Nephron (organoid): ENCODE data around the gene B4GALNT2.
"Not testable (repeated sequence)": the region's sequence is repeated elsewhere in the genome, so short reads cannot be mapped to it uniquely, and the experiment has no call there.

Experiments used
- H3K27ac Mint-ChIP-seq, 3 experiments: 2 replicates each; pipeline ENCODE4 v1.8.0; 2020; ENCODE audit warnings: mixed read lengths in 3 of 3, mild to moderate bottlenecking in 2 of 3, moderate library complexity in 1 of 3
- H3K27me3 Mint-ChIP-seq: 2 replicates; pipeline ENCODE4 v1.8.0; 2021; ENCODE audit warnings: low read depth, mild to moderate bottlenecking, moderate library complexity, mixed read lengths
- H3K36me3 Mint-ChIP-seq: 2 replicates; pipeline ENCODE4 v1.8.0; 2020; ENCODE audit warnings: low read depth, mixed read lengths
- H3K4me1 Mint-ChIP-seq: 2 replicates; pipeline ENCODE4 v1.8.0; 2020; ENCODE audit warnings: mixed read lengths
- H3K4me3 Mint-ChIP-seq, 3 experiments: 2 replicates each; pipeline ENCODE4 v1.8.0; 2020; ENCODE audit warnings: mild to moderate bottlenecking in 3 of 3, mixed read lengths in 3 of 3, moderate library complexity in 2 of 3
- H3K9me3 Mint-ChIP-seq: 2 replicates; pipeline ENCODE4 v1.8.0; 2020; ENCODE audit warnings: mixed read lengths
- CTCF ChIP-seq, 3 experiments: fragments of 200-600 bp; sonication (generic); IDR thresholded peaks; one replicate each; pipeline ENCODE4 v1.5.0; 2021; ENCODE audit warnings: antibody characterized with exemption in 3 of 3; ENCODE audit not compliant: unreplicated experiment in 3 of 3

The B4GALNT2 gene

GRCh38 chr17:49183341-49183740, 50.8 kb downstream of the B4GALNT2 start:
- Mint-ChIP-seq H3K9me3 (peaks cover 28% of the 10 kb centered on the region), H3K36me3 (no peaks in the 10 kb centered on the region), H3K27me3 (peaks cover 20% of the 10 kb centered on the region), H3K27ac (no peak overlapping the region), H3K4me1 (no peaks in the 10 kb centered on the region), H3K4me3 (no peak overlapping the region)
- no peak for TF ChIP-seq CTCF (IDR thresholded peaks at IDR 0.05; ENCODE audit: unreplicated experiment in 3 of 3)

- Mint-ChIP-seq H3K4me1 (no peaks in the 10 kb centered on the region), H3K4me3 (no peak overlapping the region), H3K36me3 (no peaks in the 10 kb centered on the region), H3K9me3 (peaks cover 28% of the 10 kb centered on the region), H3K27ac (no peak overlapping the region), H3K27me3 (peaks cover 20% of the 10 kb centered on the region)
- TF ChIP-seq CTCF (IDR thresholded peaks at IDR 0.05; ENCODE audit: unreplicated experiment in 3 of 3) = no peak
Observed at GRCh38 chr17:49183801-49184200, 51.2 kb downstream of the B4GALNT2 start.

DNA sequence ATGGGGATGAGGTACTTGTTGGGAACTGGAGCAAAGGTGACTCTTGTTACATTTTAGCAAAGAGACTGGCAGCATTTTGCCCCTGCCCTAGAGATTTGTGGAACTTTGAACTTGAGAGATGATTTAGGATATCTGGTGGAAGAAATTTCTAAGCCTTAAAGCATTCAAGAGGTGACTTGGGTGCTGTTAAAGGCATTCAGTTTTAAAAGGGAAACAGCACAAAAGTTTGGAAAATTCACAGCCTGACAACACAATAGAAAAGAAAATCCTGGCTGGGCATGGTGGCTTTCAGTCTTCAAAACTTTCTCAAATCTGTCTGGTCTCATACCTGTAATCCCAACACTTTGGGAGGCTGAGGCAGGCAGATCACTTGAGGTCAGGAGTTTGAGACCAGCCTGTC, 52.0 kb downstream of the B4GALNT2 start:
- Mint-ChIP-seq H3K27me3 (peaks cover 20% of the 10 kb centered on the region), H3K9me3 (peaks cover 28% of the 10 kb centered on the region)
- not testable (repeated sequence) for H3K36me3 Mint-ChIP-seq

DNA sequence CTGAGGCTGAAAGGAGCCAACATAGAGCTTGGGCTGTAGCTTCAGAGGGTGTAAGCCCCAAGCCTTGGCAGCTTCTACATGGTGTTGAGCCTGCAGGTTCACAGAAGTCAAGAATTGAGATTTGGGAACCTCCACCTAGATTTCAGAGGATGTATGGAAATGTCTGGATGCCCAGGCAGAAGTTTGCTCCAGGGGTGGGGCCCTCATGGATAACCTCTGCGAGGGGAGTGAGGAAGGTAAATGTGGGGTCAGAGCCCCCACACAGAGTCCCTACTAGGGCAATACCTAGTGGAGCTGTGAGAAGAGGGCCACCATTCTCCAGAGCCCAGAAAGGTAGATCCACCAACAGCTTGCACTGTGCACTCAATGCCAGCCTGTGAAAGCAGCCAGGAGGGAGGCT, 52.8 kb downstream of the B4GALNT2 start:
- peaks cover 28% of the 10 kb centered on the region for H3K9me3 Mint-ChIP-seq
- H3K4me3 Mint-ChIP-seq, H3K4me1 Mint-ChIP-seq, H3K36me3 Mint-ChIP-seq, H3K27ac Mint-ChIP-seq: not testable (repeated sequence)
- H3K27me3 Mint-ChIP-seq = peaks cover 20% of the 10 kb centered on the region

More for the DNA sequence above, 52.0 kb downstream of the B4GALNT2 start:
- not testable (repeated sequence) for H3K4me1 Mint-ChIP-seq, H3K4me3 Mint-ChIP-seq, H3K27ac Mint-ChIP-seq

GRCh38 chr17:49187301-49187700, 54.7 kb downstream of the B4GALNT2 start:
- Mint-ChIP-seq H3K4me3 (no peak overlapping the region), H3K4me1 (no peaks in the 10 kb centered on the region), H3K27ac (no peak overlapping the region), H3K27me3 (peaks cover 16% of the 10 kb centered on the region), H3K36me3 (no peaks in the 10 kb centered on the region), H3K9me3 (peaks cover 25% of the 10 kb centered on the region)
- no peak for TF ChIP-seq CTCF (IDR thresholded peaks at IDR 0.05; ENCODE audit: unreplicated experiment in 3 of 3)

DNA sequence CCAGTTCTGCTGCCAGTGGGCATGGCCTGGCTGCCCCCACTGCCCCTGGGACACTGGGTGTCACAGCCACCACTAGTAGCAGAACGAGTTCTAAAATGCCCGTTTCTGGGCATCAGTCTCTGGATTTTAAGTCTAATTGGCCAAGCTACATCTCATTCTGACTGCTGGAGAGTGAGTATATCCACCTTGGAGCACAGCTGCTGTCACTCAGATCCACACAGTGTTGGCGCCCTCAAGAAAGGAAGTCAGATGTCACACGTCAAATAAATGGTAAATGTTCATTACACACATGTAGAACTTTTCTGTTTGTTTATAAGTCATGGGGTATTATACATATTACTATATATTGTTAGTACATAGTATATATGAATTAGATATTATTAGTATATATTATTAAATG, 58.4 kb downstream of the B4GALNT2 start:
- Mint-ChIP-seq H3K36me3 (no peaks in the 10 kb centered on the region), H3K9me3 (peaks cover 5% of the 10 kb centered on the region), H3K4me1 (no peaks in the 10 kb centered on the region), H3K4me3 (peak overlapping the region; percentile 73 to 78 (median 77)), H3K27me3 (peaks cover 4% of the 10 kb centered on the region), H3K27ac (peak overlapping the region in 1 of 3 experiments; percentile 20)
- TF ChIP-seq CTCF (IDR thresholded peaks at IDR 0.05; ENCODE audit: unreplicated experiment in 3 of 3) = no peak

- no peak for TF ChIP-seq CTCF (IDR thresholded peaks at IDR 0.05; ENCODE audit: unreplicated experiment in 3 of 3)
- H3K36me3 Mint-ChIP-seq = no peaks in the 10 kb centered on the region
- no peaks in the 10 kb centered on the region for H3K4me1 Mint-ChIP-seq
- H3K27me3 Mint-ChIP-seq = peaks cover 4% of the 10 kb centered on the region
- peak overlapping the region; percentile 98 to 100 (median 99) for H3K27ac Mint-ChIP-seq
- peak overlapping the region; percentile 88 to 95 (median 94) for H3K4me3 Mint-ChIP-seq
- no peaks in the 10 kb centered on the region for H3K9me3 Mint-ChIP-seq
Observed at GRCh38 chr17:49191409-49191916, 58.9 kb downstream of the B4GALNT2 start.
